Activated naive CD4-positive, alpha-beta T cell treated with anti-CD3 and anti-CD28 coated beads for 36 hours (primary cell): ENCODE measurements around the gene PCDHGA9. TPM values are rescaled to one million over a fixed set of nuclear protein-coding genes. Genes with fewer than 3 reads are reported as not detected.

ENCODE experiments used
- CTCF ChIA-PET: fragments of 350-600 bp; sonication (Branson Sonifier 250); formaldehyde crosslinking; loops from one replicate; lab custom pipeline; 2021; ENCODE audit warnings: antibody characterized with exemption; lab: Charles Lee
- DNase-seq: peaks from one replicate; pipeline ENCODE4 v3.0.0-alpha.2; 2020
- H3K27ac Mint-ChIP-seq: one replicate; pipeline ENCODE4 v1.8.0; 2021; ENCODE audit warnings: mild to moderate bottlenecking, mixed read lengths
- H3K27me3 Mint-ChIP-seq: one replicate; pipeline ENCODE4 v1.8.0; 2021; ENCODE audit warnings: low read depth, mixed read lengths
- H3K36me3 Mint-ChIP-seq: one replicate; pipeline ENCODE4 v1.8.0; 2021; ENCODE audit warnings: low read depth, mixed read lengths
- H3K4me1 Mint-ChIP-seq: one replicate; pipeline ENCODE4 v1.8.0; 2021; ENCODE audit warnings: low read depth, mixed read lengths
- H3K4me3 Mint-ChIP-seq: one replicate; pipeline ENCODE4 v1.8.0; 2021; ENCODE audit warnings: mild to moderate bottlenecking, moderate library complexity, mixed read lengths
- H3K9me3 Mint-ChIP-seq: one replicate; pipeline ENCODE4 v1.8.0; 2021; ENCODE audit warnings: mixed read lengths
- intact Hi-C: fragments of 100-400 bp; cut with micrococcal nuclease; formaldehyde crosslinking; loops from one replicate; pipeline ENCODE4 v1.15.1; 2023
- total RNA-seq, 2 experiments: library from RNA; stranded (reverse); gene quantifications; one replicate each; pipeline ENCODE4 v1.2.3, GENCODE V29; 2021

Gene PCDHGA9
- under 1 TPM in 1 of 2 experiments, not detected in 1; 0.07 TPM for total RNA-seq

DNA sequence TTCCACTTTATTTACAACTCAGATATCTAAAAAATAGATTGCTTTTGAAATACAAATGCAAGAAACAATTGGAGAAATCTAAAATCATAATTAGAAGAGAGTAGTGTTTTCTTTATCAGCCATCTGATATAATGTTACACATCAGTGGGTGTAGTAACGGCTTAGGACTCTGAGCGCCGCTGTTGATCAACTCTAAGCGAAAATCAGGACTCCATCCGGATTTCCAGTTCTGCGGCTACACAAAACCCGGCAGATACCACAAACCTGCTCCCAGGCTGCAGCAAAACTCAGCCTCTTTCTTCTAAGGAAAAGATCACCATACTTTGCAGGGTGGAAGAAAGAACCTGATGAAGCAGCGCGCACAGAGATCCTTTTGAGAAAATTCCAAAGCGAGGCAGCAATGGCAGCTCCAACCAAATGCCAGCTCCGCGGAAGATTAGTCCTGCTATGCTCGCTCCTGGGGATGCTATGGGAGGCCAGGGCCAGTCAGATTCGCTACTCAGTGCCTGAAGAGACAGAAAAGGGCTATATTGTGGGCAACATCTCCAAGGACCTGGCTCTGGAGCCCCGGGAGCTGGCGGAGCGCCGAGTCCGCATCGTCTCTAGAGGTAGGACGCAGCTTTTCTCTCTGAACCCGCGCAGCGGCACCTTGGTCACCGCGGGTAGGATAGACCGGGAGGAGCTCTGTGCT, at the start of gene PCDHGA9:
Gene PCDHGA9, plus strand, starts transcription at position 226 of the 691 bp plus-strand sequence. Its CDS starts 175 bp downstream, at position 401.
- Mint-ChIP-seq H3K4me1 (peaks cover 5% of the 10 kb centered on the region), H3K36me3 (peaks cover 10% of the 10 kb centered on the region), H3K27me3 (peaks cover 60% of the 10 kb centered on the region), H3K27ac (no peak within 1 kb of the TSS), H3K4me3 (peak within 1 kb of the TSS; percentile 45), H3K9me3 (peaks cover 21% of the 10 kb centered on the region)
- intact Hi-C loops = no loop called here
- DNase-seq = peak; percentile 45
- CTCF ChIA-PET = interaction anchor here (0.6 to 1.9 kb wide), 7 partner anchors 9 to 206 kb away, joined by 3 to 6 read pairs (median 3); partner anchors contain the start of genes PCDHGA10, PCDHGA2 and TAF7

DNA sequence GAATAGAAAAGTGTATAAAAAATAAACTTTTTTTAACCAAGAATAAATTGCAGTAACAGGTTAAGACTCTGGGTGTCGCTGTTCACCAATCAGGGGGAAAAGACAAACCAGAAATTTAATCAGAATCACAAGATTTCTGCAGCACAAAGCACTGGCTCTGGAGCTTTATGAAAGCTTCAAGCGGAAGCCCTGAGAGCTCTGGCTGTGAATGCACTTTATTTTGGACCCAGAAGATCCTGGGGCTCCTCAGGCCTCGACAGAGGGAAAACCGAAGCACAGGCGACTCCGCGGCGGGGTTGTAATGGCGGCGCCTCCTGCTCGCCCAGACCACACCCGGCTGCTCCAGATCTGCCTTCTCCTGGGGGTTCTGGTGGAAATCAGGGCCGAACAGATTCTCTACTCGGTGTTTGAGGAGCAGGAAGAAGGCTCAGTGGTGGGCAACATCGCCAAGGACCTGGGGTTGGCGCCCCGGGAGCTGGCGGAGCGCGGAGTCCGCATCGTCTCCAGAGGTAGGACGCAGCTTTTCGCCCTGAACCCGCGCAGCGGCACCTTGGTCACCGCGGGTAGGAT, 47.6 kb upstream of the PCDHGA9 start, which contains the start of gene PCDHGA4:
Gene PCDHGA4, plus strand, starts transcription at position 122 of the 570 bp plus-strand sequence. Its CDS starts 87 bp downstream, at position 209.
- DNase-seq = no peak
- Mint-ChIP-seq H3K9me3 (peaks cover 20% of the 10 kb centered on the region), H3K27me3 (peaks cover 66% of the 10 kb centered on the region), H3K27ac (no peak within 1 kb of the TSS), H3K4me3 (peak within 1 kb of the TSS; percentile 38), H3K4me1 (no peaks in the 10 kb centered on the region), H3K36me3 (peaks cover 18% of the 10 kb centered on the region)
- CTCF ChIA-PET = interaction anchor here (0.6 to 1.7 kb wide), 6 partner anchors 9 to 575 kb away, joined by 3 to 4 read pairs (median 3); partner anchors contain the start of gene PCDHGA5
- intact Hi-C loops = no loop called here

DNA sequence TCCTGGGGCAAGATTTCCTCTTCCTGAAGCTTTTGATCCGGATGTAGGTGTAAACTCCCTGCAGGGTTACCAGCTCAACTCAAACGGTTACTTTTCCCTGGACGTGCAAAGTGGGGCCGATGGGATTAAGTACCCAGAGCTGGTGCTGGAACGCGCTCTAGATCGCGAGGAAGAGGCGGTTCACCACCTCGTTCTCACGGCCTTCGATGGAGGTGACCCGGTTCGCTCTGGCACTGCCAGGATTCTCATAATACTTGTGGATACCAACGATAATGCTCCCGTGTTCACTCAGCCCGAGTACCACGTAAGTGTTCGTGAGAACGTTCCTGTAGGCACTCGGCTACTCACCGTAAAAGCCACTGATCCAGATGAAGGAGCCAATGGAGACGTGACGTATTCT, 46.9 kb upstream of the PCDHGA9 start:
- Mint-ChIP-seq H3K9me3 (peaks cover 22% of the 10 kb centered on the region), H3K4me3 (no peak overlapping the region), H3K27ac (no peak overlapping the region), H3K36me3 (peaks cover 22% of the 10 kb centered on the region), H3K27me3 (peaks cover 66% of the 10 kb centered on the region), H3K4me1 (no peaks in the 10 kb centered on the region)
- CTCF ChIA-PET = interaction anchor here (0.9 to 1.7 kb wide), 6 partner anchors 9 to 202 kb away, joined by 3 to 4 read pairs (median 3); partner anchors contain the start of genes PCDHGA5 and PCDHGB3
- DNase-seq = no peak
- intact Hi-C loops = no loop called here

DNA sequence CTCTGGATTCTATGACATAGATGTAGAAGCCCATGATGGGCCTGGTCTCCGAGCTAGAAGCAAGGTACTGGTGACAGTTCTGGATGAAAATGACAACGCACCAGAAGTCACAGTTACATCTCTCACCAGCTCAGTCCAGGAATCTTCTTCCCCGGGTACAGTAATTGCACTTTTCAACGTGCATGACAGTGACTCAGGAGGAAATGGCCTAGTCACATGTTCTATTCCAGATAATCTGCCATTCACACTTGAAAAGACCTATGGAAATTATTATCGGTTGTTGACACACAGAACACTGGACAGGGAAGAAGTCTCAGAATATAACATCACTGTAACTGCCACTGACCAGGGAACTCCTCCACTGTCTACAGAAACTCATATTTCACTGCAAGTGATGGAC, 46.4 kb upstream of the PCDHGA9 start:
- intact Hi-C loops = no loop called here
- CTCF ChIA-PET = interaction anchor here (0.6 to 1.7 kb wide), 5 partner anchors 8 to 202 kb away, joined by 3 to 4 read pairs (median 4); partner anchors contain the start of genes PCDHGA5 and PCDHGB3
- H3K27ac Mint-ChIP-seq = no peak overlapping the region
- peaks cover 66% of the 10 kb centered on the region for H3K27me3 Mint-ChIP-seq
- H3K4me1 Mint-ChIP-seq = no peaks in the 10 kb centered on the region
- H3K36me3 Mint-ChIP-seq = peaks cover 27% of the 10 kb centered on the region
- H3K9me3 Mint-ChIP-seq = peaks cover 23% of the 10 kb centered on the region
- DNase-seq = no peak
- H3K4me3 Mint-ChIP-seq = no peak overlapping the region

DNA sequence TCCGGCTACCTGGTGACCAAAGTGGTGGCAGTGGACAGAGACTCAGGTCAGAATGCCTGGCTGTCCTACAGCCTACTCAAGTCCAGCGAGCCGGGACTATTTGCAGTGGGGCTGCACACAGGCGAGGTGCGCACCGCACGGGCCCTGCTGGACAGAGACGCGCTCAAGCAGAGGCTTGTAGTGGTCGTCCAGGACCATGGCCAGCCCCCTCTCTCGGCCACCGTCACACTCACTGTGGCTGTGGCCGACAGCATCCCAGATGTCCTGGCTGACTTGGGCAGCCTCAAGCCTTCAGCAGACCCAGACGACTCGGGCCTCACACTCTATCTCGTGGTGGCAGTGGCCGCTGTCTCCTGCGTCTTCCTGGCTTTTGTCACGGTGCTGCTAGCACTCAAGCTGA, 45.6 kb upstream of the PCDHGA9 start:
- H3K4me3 Mint-ChIP-seq = no peak overlapping the region
- no peak for DNase-seq
- H3K9me3 Mint-ChIP-seq = peaks cover 27% of the 10 kb centered on the region
- H3K27me3 Mint-ChIP-seq = peaks cover 68% of the 10 kb centered on the region
- H3K4me1 Mint-ChIP-seq = no peaks in the 10 kb centered on the region
- no peak overlapping the region for H3K27ac Mint-ChIP-seq
- H3K36me3 Mint-ChIP-seq = peaks cover 28% of the 10 kb centered on the region
- intact Hi-C loops = no loop called here
- CTCF ChIA-PET = no interaction called here

DNA sequence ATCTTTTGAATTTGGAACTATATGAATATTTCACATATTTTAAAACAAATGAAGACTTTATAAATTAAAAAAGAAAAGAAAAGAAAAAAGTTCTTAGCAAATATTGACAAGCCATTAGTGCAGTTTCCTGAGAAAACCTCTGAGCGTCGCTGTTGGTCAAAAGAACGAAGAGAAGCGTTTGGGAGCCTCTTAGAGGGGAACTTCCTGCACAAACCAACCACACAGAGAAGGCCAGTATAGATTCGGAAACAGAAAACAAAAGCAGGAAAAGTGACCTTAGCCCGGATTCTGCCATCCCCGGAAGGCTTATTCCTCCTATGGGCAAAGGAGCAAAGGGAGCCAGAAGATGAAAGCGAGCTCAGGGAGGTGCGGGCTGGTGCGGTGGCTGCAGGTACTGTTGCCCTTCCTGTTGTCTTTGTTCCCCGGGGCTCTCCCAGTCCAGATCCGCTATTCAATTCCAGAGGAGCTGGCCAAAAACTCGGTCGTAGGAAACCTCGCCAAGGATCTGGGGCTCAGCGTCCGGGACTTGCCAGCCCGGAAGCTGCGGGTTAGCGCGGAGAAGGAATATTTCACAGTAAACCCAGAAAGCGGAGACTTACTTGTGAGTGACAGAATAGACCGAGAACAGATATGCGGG, 42.7 kb upstream of the PCDHGA9 start, which contains the start of gene PCDHGB2:
Gene PCDHGB2, plus strand, starts transcription at position 205 of the 637 bp plus-strand sequence. Its CDS starts 142 bp downstream, at position 347.
- peaks cover 30% of the 10 kb centered on the region for H3K36me3 Mint-ChIP-seq
- peaks cover 25% of the 10 kb centered on the region for H3K9me3 Mint-ChIP-seq
- no peaks in the 10 kb centered on the region for H3K4me1 Mint-ChIP-seq
- peak within 1 kb of the TSS; percentile 56 for H3K4me3 Mint-ChIP-seq
- CTCF ChIA-PET = no interaction called here
- peaks cover 82% of the 10 kb centered on the region for H3K27me3 Mint-ChIP-seq
- DNase-seq = peak; percentile 19
- no peak within 1 kb of the TSS for H3K27ac Mint-ChIP-seq
- intact Hi-C loops = no loop called here

DNA sequence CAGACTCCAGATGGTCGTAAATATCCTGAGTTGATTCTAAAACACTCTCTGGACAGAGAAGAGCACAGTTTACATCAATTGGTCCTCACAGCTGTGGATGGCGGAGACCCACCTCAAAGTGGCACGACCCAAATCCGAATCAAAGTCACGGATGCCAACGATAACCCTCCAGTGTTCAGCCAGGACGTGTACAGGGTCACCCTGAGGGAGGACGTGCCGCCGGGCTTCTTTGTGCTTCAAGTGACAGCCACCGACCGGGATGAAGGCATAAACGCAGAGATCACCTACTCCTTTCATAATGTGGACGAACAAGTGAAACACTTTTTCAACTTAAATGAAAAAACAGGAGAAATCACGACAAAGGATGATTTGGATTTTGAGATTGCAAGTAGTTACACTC, 41.9 kb upstream of the PCDHGA9 start:
- CTCF ChIA-PET = no interaction called here
- intact Hi-C loops = no loop called here
- H3K4me1 Mint-ChIP-seq = no peaks in the 10 kb centered on the region

DNA sequence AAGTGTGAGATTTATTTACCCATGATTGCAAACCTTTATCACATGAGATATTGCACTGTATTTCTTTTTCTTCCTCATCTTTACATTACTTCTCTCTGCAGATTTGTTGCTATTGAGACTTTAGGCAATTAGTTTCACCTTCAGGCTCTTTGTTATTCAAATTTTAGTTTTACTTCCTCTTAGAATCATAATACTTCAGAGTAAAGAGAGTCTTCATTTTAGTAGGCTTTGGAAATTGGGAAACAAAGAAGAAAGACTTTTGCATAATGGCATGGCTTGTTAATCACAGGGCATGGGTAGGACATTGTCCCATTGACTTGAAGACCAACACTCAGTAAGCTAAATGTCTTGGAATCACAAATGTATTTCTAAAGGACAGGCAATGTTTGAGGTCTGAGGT, 39.9 kb upstream of the PCDHGA9 start:
- Mint-ChIP-seq H3K9me3 (peaks cover 30% of the 10 kb centered on the region), H3K4me1 (no peaks in the 10 kb centered on the region), H3K36me3 (peaks cover 28% of the 10 kb centered on the region), H3K4me3 (no peak overlapping the region), H3K27ac (no peak overlapping the region), H3K27me3 (peaks cover 77% of the 10 kb centered on the region)
- CTCF ChIA-PET = no interaction called here
- intact Hi-C loops = no loop called here
- DNase-seq = no peak

More for the DNA sequence above, 41.9 kb upstream of the PCDHGA9 start:
- Mint-ChIP-seq H3K27me3 (peaks cover 83% of the 10 kb centered on the region), H3K27ac (no peak overlapping the region), H3K36me3 (peaks cover 31% of the 10 kb centered on the region), H3K9me3 (peaks cover 31% of the 10 kb centered on the region), H3K4me3 (no peak overlapping the region)
- no peak for DNase-seq

DNA sequence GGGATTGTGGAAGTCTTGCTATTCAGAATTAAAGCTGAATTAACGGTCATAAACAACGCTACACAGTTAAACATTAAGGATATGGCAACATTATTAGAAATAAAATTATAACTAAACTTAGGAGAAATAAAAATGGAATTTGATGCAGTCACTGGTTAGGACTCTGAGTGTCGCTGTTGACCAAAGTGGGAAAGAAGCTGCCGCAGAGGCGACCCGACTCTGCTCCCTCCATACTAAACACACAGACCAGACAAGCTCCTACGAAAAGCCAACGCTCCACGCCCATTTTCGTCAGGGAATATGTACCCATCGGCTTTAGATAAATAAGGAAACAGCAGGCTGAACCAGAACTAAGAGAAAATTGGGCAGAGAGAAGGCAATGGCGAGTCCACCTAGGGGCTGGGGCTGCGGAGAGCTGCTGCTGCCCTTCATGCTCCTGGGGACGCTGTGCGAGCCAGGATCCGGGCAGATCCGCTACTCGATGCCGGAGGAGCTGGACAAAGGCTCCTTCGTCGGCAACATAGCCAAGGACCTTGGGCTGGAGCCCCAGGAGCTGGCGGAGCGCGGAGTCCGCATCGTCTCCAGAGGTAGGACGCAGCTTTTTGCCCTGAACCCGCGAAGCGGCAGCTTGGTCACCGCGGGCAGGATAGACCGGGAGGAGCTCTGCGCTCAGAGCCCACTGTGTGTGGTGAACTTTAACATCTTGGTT, 38.5 kb upstream of the PCDHGA9 start, which contains the start of gene PCDHGA5:
Gene PCDHGA5, plus strand, starts transcription at position 211 of the 709 bp plus-strand sequence. Its CDS starts 169 bp downstream, at position 380.
- peaks cover 24% of the 10 kb centered on the region for H3K36me3 Mint-ChIP-seq
- intact Hi-C loops = no loop called here
- H3K4me1 Mint-ChIP-seq = no peaks in the 10 kb centered on the region
- peaks cover 76% of the 10 kb centered on the region for H3K27me3 Mint-ChIP-seq
- no peak within 1 kb of the TSS for H3K27ac Mint-ChIP-seq
- CTCF ChIA-PET = interaction anchor here (1.0 to 1.9 kb wide), 8 partner anchors 9 to 149 kb away, joined by 3 to 6 read pairs (median 4); partner anchors contain the start of genes PCDHGA10, PCDHGA11, PCDHGA4 and PCDHGA6
- H3K4me3 Mint-ChIP-seq = no peak within 1 kb of the TSS
- H3K9me3 Mint-ChIP-seq = peaks cover 30% of the 10 kb centered on the region
- DNase-seq = no peak

DNA sequence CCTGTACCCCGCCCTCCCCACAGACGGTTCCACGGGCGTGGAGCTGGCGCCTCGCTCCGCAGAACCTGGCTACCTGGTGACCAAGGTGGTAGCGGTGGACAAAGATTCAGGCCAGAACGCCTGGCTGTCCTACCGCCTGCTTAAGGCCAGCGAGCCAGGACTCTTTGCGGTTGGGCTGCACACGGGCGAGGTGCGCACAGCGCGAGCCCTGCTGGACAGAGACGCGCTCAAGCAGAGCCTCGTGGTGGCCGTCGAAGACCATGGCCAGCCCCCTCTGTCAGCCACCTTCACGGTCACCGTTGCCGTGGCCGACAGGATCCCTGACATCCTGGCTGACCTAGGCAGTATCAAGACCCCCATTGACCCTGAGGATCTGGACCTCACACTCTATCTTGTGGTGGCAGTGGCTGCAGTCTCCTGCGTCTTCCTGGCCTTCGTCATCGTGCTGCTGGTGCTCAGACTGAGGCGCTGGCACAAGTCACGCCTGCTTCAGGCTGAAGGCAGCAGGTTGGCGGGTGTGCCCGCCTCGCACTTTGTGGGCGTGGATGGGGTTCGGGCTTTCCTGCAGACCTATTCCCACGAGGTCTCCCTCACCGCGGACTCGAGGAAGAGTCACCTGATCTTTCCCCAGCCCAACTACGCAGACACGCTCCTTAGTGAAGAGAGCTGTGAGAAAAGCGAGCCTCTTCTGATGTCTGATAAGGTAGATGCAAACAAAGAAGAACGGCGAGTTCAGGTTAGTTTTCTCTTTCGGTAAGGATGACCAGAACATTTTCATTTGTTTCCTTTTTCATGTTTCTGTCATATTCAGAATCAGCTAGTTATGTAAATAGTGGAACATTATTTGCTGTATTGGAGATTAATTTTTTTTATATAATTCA, 36.3 kb upstream of the PCDHGA9 start:
- Mint-ChIP-seq H3K9me3 (peaks cover 23% of the 10 kb centered on the region), H3K27me3 (peaks cover 72% of the 10 kb centered on the region), H3K27ac (no peak overlapping the region), H3K4me1 (peaks cover 4% of the 10 kb centered on the region), H3K4me3 (no peak overlapping the region), H3K36me3 (peaks cover 11% of the 10 kb centered on the region)
- no peak for DNase-seq
- CTCF ChIA-PET = no interaction called here
- intact Hi-C loops = no loop called here
